HFFc6 (cell line): Measurements from ENCODE around the gene VWF. TPM values are rescaled to one million over a fixed set of nuclear protein-coding genes. Genes with fewer than 3 reads are reported as not detected.

Source experiments
- DNase-seq: peaks from one replicate; pipeline ENCODE4 v3.0.0-alpha.2; 2018
- H3K27ac Mint-ChIP-seq: 2 replicates; pipeline ENCODE4 v1.8.0; 2020; ENCODE audit warnings: mild to moderate bottlenecking, mixed read lengths
- H3K27me3 Mint-ChIP-seq: 2 replicates; pipeline ENCODE4 v1.8.0; 2021; ENCODE audit warnings: mild to moderate bottlenecking, moderate library complexity, mixed read lengths; ENCODE audit not compliant: insufficient read depth
- H3K36me3 Mint-ChIP-seq: 2 replicates; pipeline ENCODE4 v1.8.0; 2021; ENCODE audit warnings: low read depth, mixed read lengths
- H3K4me1 Mint-ChIP-seq: 2 replicates; pipeline ENCODE4 v1.8.0; 2020; ENCODE audit warnings: low read depth, mixed read lengths
- H3K4me3 Mint-ChIP-seq: 2 replicates; pipeline ENCODE4 v1.8.0; 2020; ENCODE audit warnings: mild to moderate bottlenecking, moderate library complexity, mixed read lengths
- H3K9me3 Mint-ChIP-seq: 2 replicates; pipeline ENCODE4 v1.8.0; 2020; ENCODE audit warnings: mild to moderate bottlenecking, mixed read lengths
- total RNA-seq, 6 experiments: library from RNA; stranded (reverse); fragmentation: NEBNext Ultra II Directional; extraction: Animal tissue kit (Norgen Biotek cat#: 25700); gene quantifications; 2 replicates in 1 of 6; 3 replicates in 5 of 6; pipeline ENCODE4 v1.2.3, GENCODE V29; 2021
- TF ChIP-seq, protein P1 (sequence below): fragments of 200-600 bp; sonication (generic); IDR thresholded peaks from 2 replicates; pipeline ENCODE4 v1.5.0; 2021; ENCODE audit warnings: antibody characterized with exemption, mild to moderate bottlenecking

Gene VWF
- total RNA-seq, 6 experiments from 2014 or later: 0.02 to 0.25 (median 0.10) TPM

GRCh38 chr12:6090803-6091202 lies 33.7 kb downstream of the VWF start:
- H3K27ac Mint-ChIP-seq: no peak overlapping the region
- peaks cover 60% of the 10 kb centered on the region for H3K4me1 Mint-ChIP-seq
- H3K4me3 Mint-ChIP-seq: no peak overlapping the region
- H3K9me3 Mint-ChIP-seq: no peaks in the 10 kb centered on the region
- TF ChIP-seq, protein P1, sequence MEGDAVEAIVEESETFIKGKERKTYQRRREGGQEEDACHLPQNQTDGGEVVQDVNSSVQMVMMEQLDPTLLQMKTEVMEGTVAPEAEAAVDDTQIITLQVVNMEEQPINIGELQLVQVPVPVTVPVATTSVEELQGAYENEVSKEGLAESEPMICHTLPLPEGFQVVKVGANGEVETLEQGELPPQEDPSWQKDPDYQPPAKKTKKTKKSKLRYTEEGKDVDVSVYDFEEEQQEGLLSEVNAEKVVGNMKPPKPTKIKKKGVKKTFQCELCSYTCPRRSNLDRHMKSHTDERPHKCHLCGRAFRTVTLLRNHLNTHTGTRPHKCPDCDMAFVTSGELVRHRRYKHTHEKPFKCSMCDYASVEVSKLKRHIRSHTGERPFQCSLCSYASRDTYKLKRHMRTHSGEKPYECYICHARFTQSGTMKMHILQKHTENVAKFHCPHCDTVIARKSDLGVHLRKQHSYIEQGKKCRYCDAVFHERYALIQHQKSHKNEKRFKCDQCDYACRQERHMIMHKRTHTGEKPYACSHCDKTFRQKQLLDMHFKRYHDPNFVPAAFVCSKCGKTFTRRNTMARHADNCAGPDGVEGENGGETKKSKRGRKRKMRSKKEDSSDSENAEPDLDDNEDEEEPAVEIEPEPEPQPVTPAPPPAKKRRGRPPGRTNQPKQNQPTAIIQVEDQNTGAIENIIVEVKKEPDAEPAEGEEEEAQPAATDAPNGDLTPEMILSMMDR: no peak
- no peaks in the 10 kb centered on the region for H3K36me3 Mint-ChIP-seq
- DNase-seq: no peak
- peaks cover 2% of the 10 kb centered on the region for H3K27me3 Mint-ChIP-seq

DNA sequence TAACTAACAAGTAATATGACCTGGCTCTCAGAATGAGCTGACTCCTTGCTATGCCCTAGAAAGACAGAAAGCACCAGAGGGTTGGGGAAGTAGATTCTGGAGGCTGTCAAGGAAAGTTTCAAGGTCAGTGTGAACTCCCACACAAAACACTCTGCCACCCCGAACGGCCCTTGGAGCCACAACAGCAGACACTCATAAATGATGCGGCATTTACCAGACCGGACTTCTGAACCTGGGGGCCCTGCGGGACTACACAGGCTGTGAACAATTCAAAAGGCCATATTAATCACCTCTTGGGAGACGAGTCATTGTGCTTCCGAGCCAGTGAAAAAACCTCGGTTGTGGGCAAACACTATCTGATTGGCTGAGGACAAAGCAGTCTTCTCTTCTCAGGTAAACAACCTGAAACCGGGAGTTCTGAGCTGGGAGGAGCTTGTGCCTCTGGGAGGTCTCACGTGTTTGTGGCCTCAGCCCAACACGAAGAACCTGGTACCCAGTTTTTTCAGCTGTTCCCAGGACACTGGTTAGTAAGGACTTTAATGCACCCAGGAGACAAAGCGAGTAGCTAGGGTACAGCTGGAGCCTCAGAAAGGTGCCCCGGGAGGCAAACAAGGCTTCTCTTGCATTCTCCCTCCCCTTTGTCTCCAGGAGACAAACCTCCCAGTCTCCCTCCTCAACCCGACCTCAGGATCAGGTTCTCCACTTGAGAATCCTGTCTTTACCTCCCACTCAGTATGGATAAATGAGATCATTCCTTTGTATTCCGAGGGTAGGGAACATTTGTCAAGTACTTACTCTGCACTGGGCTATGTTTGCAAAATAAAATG lies 35.3 kb downstream of the VWF start:
- H3K27ac Mint-ChIP-seq: peak overlapping the region; percentile 44; the same call in 1 of the 2 replicates
- TF ChIP-seq, protein P1: no peak
- H3K27me3 Mint-ChIP-seq: peaks cover 2% of the 10 kb centered on the region
- H3K4me3 Mint-ChIP-seq: peak overlapping the region; percentile 12; the same call in 1 of the 2 replicates
- H3K4me1 Mint-ChIP-seq: peaks cover 72% of the 10 kb centered on the region
- no peaks in the 10 kb centered on the region for H3K9me3 Mint-ChIP-seq
- no peaks in the 10 kb centered on the region for H3K36me3 Mint-ChIP-seq
- DNase-seq: peak; percentile 21

DNA sequence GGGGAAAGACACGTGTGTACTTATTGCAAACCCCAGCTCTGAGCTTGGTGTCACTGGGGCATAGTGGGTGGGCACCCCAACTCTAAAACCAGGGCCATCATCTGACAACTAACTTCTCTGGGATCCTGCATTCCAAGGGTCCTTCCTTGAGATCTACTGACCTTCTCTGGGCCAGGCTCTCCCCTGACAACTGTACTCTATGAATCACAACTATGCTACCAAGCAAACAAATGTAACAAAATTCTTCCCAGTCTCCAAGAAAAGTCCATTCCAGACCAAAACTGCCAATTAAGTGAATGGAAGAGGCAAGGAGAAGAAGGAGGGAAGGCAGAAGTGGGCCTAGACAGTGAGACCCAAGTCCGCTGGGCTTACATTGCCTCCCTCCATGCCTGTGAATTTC lies 38.2 kb downstream of the VWF start:
- H3K9me3 Mint-ChIP-seq: no peaks in the 10 kb centered on the region
- no peak overlapping the region for H3K27ac Mint-ChIP-seq
- TF ChIP-seq, protein P1: no peak
- no peak for DNase-seq
- H3K4me3 Mint-ChIP-seq: no peak overlapping the region
- H3K36me3 Mint-ChIP-seq: no peaks in the 10 kb centered on the region
- H3K4me1 Mint-ChIP-seq: peaks cover 65% of the 10 kb centered on the region
- H3K27me3 Mint-ChIP-seq: no peaks in the 10 kb centered on the region; the same call in none of the 2 replicates

DNA sequence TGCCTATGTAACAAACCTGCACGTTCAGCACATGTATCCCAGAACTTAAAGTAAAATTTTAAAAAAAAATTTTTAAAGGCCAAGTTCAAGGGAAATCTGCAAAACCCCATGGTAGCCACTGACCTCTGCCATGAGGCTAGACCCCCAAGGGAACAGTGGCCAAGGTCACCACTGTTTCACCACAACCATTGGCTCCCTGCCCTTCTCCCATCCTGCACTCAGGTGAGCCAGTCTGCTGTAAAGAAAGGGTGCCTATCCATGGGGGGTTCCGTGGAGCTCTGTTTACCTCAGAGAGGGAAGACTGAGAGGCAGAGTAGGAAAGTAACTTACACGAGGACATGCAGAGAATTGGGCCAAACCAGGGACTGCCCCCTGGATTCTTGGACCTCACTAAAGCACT lies 38.6 kb downstream of the VWF start:
- Mint-ChIP-seq H3K27me3 (peaks cover under 1% of the 10 kb centered on the region), H3K36me3 (no peaks in the 10 kb centered on the region), H3K9me3 (no peaks in the 10 kb centered on the region), H3K4me1 (peaks cover 62% of the 10 kb centered on the region), H3K4me3 (no peak overlapping the region), H3K27ac (no peak overlapping the region)
- TF ChIP-seq, protein P1: no peak
- no peak for DNase-seq

- Mint-ChIP-seq H3K36me3 (no peaks in the 10 kb centered on the region), H3K27ac (no peak overlapping the region), H3K27me3 (peaks cover 2% of the 10 kb centered on the region), H3K9me3 (no peaks in the 10 kb centered on the region), H3K4me1 (peaks cover 55% of the 10 kb centered on the region), H3K4me3 (no peak overlapping the region)
- no peak for DNase-seq
- TF ChIP-seq, protein P1: no peak
These were observed 39.5 kb downstream of the VWF start for GRCh38 chr12:6084969-6085450.
